ENCODE measurements around the gene MARCOL. TPM values are rescaled to one million over a fixed set of nuclear protein-coding genes. Genes with fewer than 3 reads are reported as not detected.
"Not testable (repeated sequence)": the region's sequence is repeated elsewhere in the genome, so short reads cannot be mapped to it uniquely, and the experiment has no call there.

Gene MARCOL
- total RNA-seq, 1 experiment from 2014 or later, result not detected

GRCh38 chr5:148267962-148268361 is 29.6 kb downstream of the MARCOL start:
- H3K27ac ChIP-seq, result no peak overlapping the region
- TF ChIP-seq CTCF (conservative IDR thresholded peaks at IDR 0.05) (no peak), EZH2 (IDR thresholded peaks at IDR 0.05; ENCODE audit: low read depth) (no peak)
- no TSS peak for BruUV-seq (replicated peaks)
- H4K20me1 ChIP-seq (ENCODE audit: insufficient read depth), result no peaks in the 10 kb centered on the region
- H3K36me3 ChIP-seq (ENCODE audit: low read depth), result no peaks in the 10 kb centered on the region
- no peak overlapping the region for H3K4me3 ChIP-seq
- no peak overlapping the region for H3K4me2 ChIP-seq
- ChIA-PET CTCF (interaction anchor here (0.6 kb wide), 1 partner anchor 315 kb away, joined by 3 read pairs; no protein-coding TSS in a partner anchor), POLR2A (ENCODE audit: unreplicated experiment) (no interaction called here)
- H3K27me3 ChIP-seq (ENCODE audit: insufficient read depth, low read depth), result no peaks in the 10 kb centered on the region
- intact Hi-C loops (cut with micrococcal nuclease; ENCODE audit: unreplicated experiment), result no loop called here
- H3F3A ChIP-seq (ENCODE audit: insufficient read depth, low read depth), result no peaks in the 10 kb centered on the region
- no peaks in the 10 kb centered on the region for H3K9me2 ChIP-seq (ENCODE audit: insufficient read depth)
- H3K9me3 ChIP-seq (ENCODE audit: insufficient read depth, low read depth), result no peaks in the 10 kb centered on the region
- no peaks in the 10 kb centered on the region for H3K79me2 ChIP-seq (ENCODE audit: low read depth)
- DNase-seq, result no peak
- H2AFZ ChIP-seq, result no peak overlapping the region
- H3K4me1 ChIP-seq (replicated peaks; ENCODE audit: insufficient read depth), result no peaks in the 10 kb centered on the region

- intact Hi-C loops (cut with micrococcal nuclease; ENCODE audit: unreplicated experiment), result no loop called here
These were observed 30.2 kb downstream of the MARCOL start, which contains the start of gene SPINK13 for GRCh38 chr5:148268566-148268965. TSS of gene SPINK13 (plus strand) at chr5:148268794. CDS start at chr5:148270073, 1,279 bp downstream.

DNA sequence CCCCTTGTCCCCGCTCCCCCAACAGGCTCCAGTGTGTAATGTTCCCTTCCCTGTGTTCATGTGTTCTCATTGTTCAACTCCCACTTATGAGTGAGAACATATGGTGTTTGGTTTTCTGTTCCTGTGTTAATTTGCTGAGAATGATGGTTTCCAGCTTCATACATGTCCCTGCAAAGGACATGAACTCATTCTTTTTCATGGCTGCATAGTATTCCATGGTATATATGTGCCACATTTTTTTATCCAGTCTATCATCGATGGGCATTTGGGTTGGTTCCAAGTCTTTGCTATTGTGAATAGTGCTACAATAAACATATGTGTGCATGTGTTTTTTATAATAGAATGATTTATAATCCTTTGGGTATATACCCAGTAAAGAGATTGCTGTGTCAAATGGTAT is 36.8 kb downstream of the MARCOL start:
- H3K36me3 ChIP-seq (ENCODE audit: low read depth); H3K27me3 ChIP-seq (ENCODE audit: insufficient read depth, low read depth); H3F3A ChIP-seq (ENCODE audit: insufficient read depth, low read depth); H4K20me1 ChIP-seq (ENCODE audit: insufficient read depth); H3K79me2 ChIP-seq (ENCODE audit: low read depth); H3K27ac ChIP-seq; H3K9me3 ChIP-seq (ENCODE audit: insufficient read depth, low read depth); H3K4me1 ChIP-seq (replicated peaks; ENCODE audit: insufficient read depth); H3K4me3 ChIP-seq; CTCF ChIA-PET; POLR2A ChIA-PET (ENCODE audit: unreplicated experiment); BruUV-seq (replicated peaks); H3K9me2 ChIP-seq (ENCODE audit: insufficient read depth); DNase-seq; intact Hi-C loops (cut with micrococcal nuclease; ENCODE audit: unreplicated experiment); H2AFZ ChIP-seq; H3K4me2 ChIP-seq: not testable (repeated sequence)

More at GRCh38 chr5:148268566-148268965, 30.2 kb downstream of the MARCOL start, which contains the start of gene SPINK13:
- POLR2A ChIA-PET (ENCODE audit: unreplicated experiment), result no interaction called here
- no peak for TF ChIP-seq CTCF (conservative IDR thresholded peaks at IDR 0.05)
- TF ChIP-seq EZH2 (IDR thresholded peaks at IDR 0.05; ENCODE audit: low read depth), result no peak
- Histone ChIP-seq H3K4me2 (no peak within 1 kb of the TSS), H3K4me3 (no peak within 1 kb of the TSS), H3K9me2 (ENCODE audit: insufficient read depth) (no peaks in the 10 kb centered on the region), H3K36me3 (ENCODE audit: low read depth) (no peaks in the 10 kb centered on the region), H2AFZ (no peak within 1 kb of the TSS), H3K4me1 (replicated peaks; ENCODE audit: insufficient read depth) (no peaks in the 10 kb centered on the region), H3K27ac (no peak within 1 kb of the TSS), H3F3A (ENCODE audit: insufficient read depth, low read depth) (no peaks in the 10 kb centered on the region), H3K9me3 (ENCODE audit: insufficient read depth, low read depth) (no peaks in the 10 kb centered on the region), H3K27me3 (ENCODE audit: insufficient read depth, low read depth) (no peaks in the 10 kb centered on the region), H3K79me2 (ENCODE audit: low read depth) (no peaks in the 10 kb centered on the region), H4K20me1 (ENCODE audit: insufficient read depth) (no peaks in the 10 kb centered on the region)
- no TSS peak for BruUV-seq (replicated peaks)
- CTCF ChIA-PET, result interaction anchor here (0.6 kb wide), 1 partner anchor 316 kb away, joined by 3 read pairs; no protein-coding TSS in a partner anchor
- peak; percentile 22 to 58 for DNase-seq

DNA sequence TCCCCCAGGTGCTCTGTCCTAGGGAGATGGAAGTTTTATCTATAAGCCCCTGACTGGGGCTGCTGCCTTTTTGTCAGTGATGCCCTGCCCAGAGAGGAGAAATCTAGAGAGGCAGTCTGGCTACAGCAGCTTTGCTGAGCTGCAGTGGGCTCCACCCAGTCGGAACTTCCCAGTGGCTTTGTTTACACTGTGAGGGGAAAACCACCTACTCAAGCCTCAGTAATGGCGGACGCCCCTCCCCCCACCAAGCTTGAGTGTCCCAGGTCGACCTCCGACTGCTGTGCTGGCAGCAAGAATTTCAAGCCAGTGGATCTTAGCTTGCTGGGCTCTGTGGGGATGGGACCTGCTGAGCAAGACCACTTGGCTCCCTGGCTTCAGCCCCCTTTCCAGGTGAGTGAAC is 42.6 kb downstream of the MARCOL start:
- H3K9me3 ChIP-seq (ENCODE audit: insufficient read depth, low read depth); intact Hi-C loops (cut with micrococcal nuclease; ENCODE audit: unreplicated experiment); H4K20me1 ChIP-seq (ENCODE audit: insufficient read depth); H3K4me3 ChIP-seq; H3K4me1 ChIP-seq (replicated peaks; ENCODE audit: insufficient read depth); BruUV-seq (replicated peaks); H3K27me3 ChIP-seq (ENCODE audit: insufficient read depth, low read depth); H2AFZ ChIP-seq; H3K36me3 ChIP-seq (ENCODE audit: low read depth); H3K27ac ChIP-seq; CTCF ChIA-PET; H3K79me2 ChIP-seq (ENCODE audit: low read depth); H3F3A ChIP-seq (ENCODE audit: insufficient read depth, low read depth); POLR2A ChIA-PET (ENCODE audit: unreplicated experiment); H3K9me2 ChIP-seq (ENCODE audit: insufficient read depth): not testable (repeated sequence)
- H3K4me2 ChIP-seq, result peak overlapping the region; percentile 23
- peak in 1 of 2 experiments; percentile 33 for DNase-seq

DNA sequence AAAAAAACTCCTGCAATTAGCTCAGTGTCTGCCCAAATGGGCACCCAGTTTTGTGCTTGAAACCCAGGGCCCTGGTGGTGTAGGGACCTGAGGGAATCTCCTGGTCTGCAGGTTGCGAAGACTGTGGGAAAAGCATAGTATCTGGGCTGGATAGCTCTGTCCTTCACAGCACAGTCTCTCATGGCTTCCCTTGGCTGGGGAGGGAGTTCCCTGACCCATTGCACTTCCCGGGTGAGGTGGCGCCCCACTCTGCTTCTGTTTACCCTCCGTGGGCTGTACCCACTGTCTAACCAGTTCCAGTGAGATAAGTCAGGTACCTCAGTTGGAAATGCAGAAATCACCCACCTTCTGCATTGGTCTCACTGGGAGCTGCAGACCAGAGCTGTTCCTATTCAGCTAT is 43.0 kb downstream of the MARCOL start:
- H4K20me1 ChIP-seq (ENCODE audit: insufficient read depth); BruUV-seq (replicated peaks); intact Hi-C loops (cut with micrococcal nuclease; ENCODE audit: unreplicated experiment); H2AFZ ChIP-seq; H3K4me3 ChIP-seq; CTCF ChIA-PET; H3K9me2 ChIP-seq (ENCODE audit: insufficient read depth); H3K9me3 ChIP-seq (ENCODE audit: insufficient read depth, low read depth); H3K4me1 ChIP-seq (replicated peaks; ENCODE audit: insufficient read depth); POLR2A ChIA-PET (ENCODE audit: unreplicated experiment); H3F3A ChIP-seq (ENCODE audit: insufficient read depth, low read depth); H3K79me2 ChIP-seq (ENCODE audit: low read depth); H3K27me3 ChIP-seq (ENCODE audit: insufficient read depth, low read depth); H3K27ac ChIP-seq; H3K4me2 ChIP-seq; DNase-seq; H3K36me3 ChIP-seq (ENCODE audit: low read depth): not testable (repeated sequence)

All from PC-9 (cell line).